HG02610 (cell line): ENCODE measurements around the gene CNOT1.

Experiments
- ATAC-seq: cut with Tn5 transposase; IDR thresholded peaks from one replicate; pipeline ENCODE4 v1.9.1; 2021; ENCODE audit warnings: mild to moderate bottlenecking, moderate library complexity; ENCODE audit not compliant: unreplicated experiment

CNOT1 gene

DNA sequence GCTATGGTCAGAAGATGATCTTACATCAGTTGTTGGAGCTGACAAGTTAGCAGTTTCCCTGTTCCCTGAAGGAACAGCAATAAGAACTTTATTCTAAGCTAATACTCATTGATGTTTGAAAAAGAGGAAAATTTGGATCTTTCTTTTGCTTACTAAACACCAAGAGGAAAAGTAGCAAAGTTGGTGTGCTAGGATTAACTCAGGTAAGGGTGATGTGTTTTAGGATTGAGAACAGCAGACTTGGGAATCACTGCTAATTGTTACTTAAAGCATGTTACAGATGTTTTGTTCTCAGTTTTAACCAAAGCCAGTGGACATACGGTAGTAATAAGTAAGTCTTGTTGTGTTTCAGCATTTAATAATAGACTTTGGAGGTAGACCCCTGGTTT lies 110.7 kb downstream of the CNOT1 start:
- ATAC-seq: no peak

DNA sequence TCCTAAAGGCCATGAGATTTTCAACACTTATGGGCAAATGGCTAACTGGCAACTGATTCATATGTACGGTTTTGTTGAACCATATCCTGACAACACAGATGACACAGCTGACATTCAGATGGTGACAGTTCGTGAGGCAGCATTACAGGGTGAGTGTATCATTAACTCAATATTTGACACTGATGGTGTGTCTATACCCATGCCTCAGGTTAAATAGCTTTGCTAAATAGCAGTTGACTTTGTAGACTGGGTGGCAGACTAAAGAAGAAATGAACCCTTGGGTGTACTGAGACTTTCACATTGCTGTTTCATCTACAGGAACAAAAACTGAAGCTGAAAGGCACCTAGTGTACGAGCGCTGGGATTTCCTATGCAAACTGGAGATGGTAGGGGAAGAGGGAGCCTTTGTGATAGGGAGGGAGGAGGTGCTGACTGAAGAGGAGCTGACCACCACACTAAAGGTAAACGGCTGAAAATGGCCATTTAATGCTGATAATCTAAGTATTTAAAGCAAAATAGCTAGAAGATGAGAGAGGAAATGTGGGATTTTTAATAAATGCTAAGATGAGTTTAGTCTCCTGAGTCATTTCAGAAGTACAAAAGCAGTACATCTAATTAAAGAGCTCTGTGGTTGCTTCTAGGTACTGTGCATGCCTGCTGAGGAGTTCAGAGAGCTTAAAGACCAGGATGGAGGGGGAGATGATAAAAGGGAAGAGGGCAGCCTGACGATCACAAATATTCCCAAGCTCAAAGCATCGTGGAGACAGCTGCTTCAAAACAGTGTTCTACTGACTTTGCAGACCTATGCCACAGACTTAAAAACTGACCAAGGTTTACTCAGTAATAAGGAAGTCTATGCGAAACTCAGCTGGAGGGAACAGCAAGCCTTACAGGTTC lies 111.3 kb downstream of the CNOT1 start:
- peak; percentile 39 for ATAC-seq

DNA sequence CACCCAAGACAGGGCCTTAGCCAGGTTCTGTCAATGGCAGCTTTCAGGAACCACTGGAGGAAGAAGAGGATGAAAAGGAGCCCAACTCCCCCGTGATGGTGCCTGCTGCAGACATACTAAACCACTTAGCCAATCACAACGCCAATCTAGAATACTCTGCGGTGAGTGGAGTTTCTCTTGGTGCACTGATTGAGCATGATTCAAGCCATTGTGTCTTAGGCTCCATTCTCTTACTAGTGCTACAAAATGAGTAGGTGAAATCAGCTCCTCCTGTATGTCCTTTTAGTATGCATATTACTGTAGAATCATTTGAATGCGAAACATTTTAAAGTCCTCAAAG lies 112.9 kb downstream of the CNOT1 start:
- ATAC-seq: no peak

DNA sequence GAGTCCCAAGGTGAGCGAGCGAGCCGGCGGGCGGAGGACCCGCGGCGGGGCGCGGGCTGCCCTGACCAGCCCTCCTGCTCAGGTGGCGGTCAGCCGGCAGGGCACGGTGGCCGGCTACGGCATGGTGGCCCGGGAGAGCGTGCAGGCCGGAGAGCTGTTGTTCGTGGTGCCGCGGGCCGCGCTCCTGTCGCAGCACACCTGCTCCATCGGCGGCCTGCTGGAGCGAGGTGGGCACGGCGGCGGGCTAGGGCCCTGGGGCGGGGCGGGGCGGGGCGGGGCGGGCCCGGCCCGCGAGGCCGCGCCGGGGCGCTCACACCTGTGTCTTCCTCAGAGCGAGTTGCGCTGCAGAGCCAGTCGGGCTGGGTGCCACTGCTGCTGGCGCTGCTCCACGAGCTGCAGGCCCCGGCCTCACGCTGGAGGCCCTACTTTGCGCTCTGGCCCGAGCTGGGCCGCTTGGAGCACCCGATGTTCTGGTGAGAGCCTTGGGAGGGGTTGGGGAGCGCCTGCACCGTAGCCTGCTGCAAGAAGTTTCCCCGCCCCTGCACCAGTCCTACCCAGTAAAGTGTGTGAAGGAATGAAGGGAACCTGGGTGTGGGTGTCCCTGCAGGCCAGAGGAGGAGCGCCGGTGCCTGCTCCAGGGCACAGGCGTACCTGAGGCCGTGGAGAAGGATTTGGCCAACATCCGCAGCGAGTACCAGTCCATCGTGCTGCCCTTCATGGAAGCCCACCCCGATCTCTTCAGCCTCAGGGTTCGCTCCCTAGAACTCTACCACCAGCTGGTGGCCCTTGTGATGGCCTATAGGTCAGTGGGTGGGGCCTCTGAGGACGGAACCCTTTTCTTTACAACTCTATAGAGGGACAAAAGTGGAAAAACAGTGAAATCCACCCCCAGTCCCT lies 113.5 kb downstream of the CNOT1 start:
- ATAC-seq: peak; percentile 28

DNA sequence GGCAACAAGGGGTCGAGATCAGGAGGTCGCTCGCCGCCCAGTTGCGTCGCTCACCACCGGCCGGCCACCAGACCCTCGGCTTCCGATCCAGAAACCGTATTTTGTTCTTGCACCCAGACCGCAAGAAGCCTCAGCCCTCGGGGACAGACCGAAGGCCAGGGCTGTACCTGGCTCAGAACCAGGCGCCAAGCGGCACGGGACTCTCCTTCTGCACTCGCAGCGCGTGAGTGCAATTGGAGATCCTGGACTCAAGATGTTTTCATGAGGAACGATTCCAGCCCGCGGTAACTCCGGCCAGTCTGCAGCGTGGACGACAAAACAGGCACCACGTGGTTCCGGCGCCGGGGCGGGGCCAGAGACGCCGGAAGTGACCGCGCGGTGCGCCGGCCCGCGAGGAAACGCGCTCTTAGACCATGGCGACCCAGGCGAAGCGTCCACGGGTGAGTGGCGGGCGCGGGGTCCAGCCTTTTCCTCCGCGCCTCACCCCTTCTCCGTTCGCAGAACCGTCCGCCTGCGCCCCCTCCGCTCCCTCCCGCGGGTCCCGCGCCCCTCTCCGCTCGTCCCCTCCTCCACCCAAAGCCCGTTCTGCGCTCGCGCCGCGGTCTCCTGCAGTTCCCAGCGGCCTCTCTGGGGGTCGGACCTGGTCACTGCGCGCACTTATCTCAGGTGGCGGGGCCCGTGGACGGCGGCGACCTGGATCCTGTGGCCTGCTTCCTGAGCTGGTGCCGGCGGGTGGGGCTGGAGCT lies 114.3 kb downstream of the CNOT1 start, which contains the start of gene SETD6:
TSS of gene SETD6 (plus strand) at position 393 of the 746 bp plus-strand sequence. CDS start at position 414, 21 bp downstream.
- peak; percentile 80 for ATAC-seq

DNA sequence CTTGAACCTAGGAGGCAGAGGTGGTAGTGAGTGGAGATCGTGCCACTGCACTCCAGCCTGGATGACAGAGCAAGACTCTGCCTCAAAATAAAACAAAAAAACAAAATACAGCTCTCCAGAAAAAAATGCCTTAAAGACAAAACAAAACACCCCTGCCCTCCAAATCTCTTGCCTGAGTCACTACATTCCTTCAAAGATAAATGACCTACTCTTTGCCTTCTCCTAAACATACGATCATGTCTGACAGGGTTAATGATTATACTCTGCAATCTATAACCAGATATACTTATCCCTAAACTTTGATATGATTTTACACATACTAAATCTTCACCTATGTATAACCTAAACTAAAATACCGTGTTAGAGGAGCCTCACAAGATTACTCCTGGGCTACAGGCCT lies 115.8 kb downstream of the CNOT1 start:
- no peak for ATAC-seq

DNA sequence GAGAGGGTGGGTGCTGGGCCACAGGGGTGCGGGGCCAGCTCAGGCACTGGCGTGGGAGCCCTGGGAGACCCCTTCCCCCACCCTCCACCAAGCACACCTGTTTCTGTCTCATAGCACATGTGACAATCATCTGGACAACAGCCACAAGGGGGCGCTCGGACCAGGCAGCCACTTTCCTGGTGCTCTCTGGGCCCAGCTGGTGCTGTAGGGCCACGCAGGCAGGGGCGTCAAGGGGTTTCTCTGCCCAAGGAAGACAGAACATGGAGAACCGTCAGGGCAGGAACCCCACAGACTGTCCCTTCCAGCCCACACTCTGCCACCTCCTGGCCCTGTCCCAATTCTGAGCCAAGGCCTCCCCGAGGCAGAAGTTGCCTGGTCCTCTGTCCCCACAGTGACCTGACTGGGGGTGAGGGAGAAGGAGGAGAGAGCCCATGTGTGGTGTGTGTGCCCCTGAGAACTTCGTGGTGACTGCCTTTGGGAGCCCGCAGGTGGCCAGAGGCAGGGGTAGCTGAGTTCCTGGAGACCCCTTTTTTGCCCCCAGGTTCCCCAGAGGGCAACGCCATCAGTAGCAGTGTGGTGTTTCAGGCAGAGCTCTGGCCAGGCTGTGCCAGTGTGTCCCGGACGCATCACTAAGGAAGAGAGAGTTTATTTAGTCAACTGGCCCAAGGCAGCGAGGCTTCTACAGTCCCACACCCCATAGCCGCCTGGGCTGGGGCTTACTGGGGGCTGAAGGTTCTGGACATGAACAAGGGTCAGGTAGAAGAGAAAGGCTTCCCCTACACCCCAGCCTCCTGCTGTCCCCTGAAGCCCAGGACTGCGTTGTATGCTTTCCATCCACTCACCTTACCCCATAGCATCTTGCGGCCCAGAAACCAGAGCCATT lies 117.5 kb downstream of the CNOT1 start:
- ATAC-seq: no peak

DNA sequence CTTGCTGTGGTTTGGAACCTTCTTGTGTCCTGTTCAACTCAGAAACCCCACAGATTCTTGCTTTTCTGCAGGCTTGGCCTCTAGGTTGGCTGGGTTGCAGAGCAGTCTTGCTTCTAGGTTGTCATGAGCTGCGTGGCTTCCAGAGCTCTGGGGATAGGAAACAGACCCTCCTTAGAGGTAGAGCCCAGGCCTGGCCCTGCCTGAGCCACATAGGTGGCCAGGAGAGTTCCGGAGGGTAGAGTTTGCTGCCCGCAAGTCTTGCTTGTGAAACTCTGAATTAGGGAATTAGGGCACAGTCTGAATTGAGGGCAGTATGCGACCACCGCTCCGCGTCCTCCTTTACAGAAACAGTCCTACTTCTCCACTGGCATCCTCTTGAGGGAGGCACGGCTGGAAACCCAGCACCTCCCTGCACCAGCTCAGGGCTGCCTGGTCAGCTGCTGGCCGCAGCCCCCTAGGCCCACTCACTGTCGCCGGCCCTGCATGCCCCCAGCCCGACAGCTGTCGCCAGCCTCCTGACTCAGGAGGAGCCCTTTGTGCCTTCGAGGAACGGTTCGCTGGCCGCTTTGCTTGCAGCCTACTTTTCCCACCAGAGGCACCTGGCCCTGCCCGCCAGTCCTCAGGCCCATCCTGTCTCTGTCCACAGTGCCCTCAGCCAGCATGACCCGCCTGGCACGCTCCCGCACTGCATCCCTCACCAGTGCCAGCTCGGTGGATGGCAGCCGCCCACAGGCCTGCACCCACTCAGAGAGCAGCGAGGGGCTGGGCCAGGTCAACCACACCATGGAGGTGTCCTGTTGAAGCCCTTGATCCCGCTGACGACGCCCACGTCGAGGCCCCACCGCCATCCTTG lies 118.6 kb downstream of the CNOT1 start:
- ATAC-seq: no peak

DNA sequence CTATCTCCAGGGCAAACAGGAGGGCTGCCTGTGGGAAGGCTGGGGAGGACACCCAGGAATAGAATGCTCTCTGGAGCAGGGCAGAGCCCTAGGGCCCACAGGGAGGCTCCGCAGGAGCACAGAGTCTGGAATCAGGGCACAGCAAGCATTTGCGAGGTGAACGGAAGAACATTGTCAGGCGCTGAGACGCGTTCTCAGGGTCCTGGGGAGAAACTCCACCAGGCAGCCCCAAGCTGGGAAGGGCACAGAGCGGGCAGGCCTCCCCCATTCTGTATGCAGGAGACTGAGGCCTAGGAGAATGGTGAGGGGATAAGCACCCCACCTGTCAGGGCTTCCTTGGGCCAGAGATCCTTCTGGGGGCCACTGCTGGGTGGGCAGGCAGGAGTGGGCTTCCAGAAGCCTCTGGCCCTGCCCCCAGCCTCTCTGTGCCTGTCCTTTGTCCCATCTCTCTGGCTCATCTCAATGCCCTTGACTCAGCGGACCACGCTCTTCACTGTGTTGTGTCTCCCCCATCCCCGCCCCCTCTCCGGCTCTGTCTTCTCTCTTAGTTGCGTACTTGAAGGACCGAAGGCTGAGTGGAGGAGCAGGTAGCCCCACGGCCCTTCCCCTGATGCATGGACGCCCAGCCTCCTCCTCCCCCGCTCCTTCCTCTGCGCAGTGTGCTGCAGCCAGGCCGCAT lies 119.4 kb downstream of the CNOT1 start:
- ATAC-seq: no peak

DNA sequence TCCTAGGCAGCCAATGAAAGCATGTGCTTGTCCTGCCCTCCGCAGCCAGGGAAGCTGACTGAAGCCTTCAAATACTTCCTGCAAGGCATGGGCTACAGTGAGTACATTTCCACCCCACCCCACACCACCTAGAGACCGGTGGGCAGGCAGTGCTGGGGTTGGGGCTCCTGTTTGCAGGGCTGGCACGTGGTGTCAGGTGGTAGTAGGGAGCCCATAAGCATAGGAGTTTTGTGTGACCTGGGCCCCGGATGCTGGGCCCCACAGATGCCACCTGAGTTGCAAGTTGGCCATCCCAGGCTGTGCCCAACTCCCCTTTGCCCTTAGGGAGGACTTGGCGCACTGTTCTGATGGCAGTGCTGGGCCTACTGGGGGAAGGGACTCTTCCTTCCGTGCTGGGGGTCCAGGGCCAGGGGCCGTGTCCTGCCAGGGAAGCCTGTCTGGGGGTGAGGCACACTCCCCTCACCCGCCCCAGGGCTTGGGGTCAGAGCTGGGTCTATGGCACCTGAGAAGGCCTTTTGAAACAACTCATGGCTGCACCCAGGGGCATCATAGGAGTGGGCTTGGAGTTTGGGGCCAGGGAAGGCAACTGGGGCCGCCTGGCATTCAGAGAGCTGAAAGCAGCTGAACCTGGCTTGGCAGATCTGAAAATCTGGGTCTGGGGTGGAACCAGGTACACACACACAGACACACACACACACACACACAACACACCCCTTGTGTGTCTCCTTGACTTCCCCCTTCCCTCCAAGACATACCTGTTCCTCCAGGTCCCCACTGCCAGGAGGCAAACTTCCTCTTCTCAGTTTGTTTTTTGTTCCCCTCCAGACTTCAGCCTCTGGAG lies 120.2 kb downstream of the CNOT1 start:
- ATAC-seq: no peak

DNA sequence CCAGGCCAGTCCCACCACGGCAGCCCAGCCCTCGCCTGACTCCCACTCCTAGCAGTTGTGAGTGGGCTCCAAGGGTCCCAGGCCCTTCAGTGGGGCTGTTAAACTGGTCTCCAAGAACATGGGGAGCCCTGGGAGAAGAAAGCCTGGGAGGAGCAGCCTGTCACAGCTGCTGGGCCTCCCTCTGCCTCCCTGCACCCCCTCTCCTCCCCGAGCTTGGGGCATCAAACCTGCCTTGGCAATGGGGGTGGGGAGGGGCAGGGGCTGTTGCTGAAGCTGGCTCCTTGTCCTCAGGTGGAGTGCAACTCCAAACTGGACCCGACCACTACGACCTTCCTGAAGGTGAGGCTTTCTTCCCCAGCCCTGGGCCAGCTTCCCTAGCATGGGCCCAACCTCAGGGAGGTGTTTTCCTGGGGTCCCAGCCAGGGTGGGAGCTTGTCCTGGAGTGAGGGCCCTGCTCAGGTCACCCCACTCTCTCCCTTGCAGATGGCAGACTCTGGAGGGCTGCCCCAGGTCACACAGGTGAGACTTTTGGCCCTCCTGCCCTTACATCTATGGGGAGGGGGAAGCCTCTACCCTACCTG lies 120.9 kb downstream of the CNOT1 start:
- ATAC-seq: no peak

DNA sequence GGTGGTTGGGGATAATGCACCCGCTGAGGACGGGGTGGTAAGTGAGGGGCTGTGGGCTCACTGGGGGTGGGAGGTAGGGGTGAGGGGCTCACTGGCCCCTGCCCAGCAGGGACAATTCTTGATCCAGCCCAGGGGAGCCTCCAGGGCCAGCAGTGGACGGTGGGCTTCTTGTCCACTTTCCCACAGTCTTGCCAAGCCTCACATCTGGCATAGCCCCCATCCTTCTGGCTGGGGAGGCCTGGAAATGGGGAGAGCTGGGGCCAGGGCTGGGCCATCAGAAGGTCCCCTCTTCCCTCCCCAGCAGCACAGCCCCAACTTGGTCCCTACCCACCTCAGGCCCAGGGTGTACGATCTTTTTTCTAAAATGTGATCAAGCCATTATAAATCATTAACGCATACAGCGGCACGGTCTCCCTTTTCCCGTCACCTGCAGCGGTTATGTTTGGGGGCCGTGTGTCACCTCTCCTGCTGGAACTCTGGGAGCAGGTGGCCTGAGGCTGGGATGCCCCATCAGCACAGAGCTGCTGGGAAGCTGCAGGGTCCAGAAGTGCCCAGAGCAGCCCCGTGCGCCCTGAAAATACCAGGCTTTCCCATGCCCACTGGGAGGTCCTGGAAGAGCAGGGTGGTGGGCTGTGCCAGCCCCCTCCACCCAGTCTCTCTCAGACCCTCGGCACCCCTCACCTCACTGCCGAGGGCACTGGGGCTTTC lies 121.5 kb downstream of the CNOT1 start:
- ATAC-seq: no peak

DNA sequence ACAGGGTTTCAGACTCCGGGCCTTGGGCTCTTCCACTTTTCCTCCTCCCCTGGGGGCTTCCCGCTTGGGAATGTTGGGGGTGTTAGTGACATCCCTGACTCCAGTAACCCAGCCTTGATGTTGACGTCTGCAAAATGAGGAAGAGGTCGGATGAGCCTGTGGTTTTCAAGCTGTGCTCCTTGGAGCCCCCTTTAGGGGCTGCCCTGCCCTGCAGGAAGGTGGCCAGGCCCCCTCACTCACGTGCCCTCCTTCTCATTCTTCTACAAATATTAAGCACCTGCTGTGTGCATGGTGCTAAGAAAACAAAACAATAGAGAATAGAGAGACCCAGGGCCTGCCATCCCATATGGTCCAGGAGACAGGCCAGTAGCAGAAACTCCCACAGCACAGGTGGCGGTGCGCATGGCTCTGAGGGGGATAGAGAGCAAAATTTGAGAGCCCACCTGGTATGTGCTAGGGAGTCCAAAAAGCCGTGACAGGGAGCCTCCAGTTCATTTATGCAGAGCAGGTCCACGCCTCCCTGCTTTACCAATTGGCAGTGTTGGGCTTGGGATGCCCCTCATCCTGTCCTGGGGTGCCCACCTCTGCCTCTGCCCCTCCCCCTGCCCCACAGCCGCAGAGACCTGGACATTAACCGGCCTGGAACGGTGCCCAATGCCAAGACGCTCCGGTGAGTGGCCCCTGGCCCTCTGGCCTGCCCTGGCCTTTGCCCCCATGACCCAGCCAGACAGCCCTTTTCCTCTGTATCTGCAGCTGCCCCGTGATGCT lies 122.2 kb downstream of the CNOT1 start:
- ATAC-seq: no peak

DNA sequence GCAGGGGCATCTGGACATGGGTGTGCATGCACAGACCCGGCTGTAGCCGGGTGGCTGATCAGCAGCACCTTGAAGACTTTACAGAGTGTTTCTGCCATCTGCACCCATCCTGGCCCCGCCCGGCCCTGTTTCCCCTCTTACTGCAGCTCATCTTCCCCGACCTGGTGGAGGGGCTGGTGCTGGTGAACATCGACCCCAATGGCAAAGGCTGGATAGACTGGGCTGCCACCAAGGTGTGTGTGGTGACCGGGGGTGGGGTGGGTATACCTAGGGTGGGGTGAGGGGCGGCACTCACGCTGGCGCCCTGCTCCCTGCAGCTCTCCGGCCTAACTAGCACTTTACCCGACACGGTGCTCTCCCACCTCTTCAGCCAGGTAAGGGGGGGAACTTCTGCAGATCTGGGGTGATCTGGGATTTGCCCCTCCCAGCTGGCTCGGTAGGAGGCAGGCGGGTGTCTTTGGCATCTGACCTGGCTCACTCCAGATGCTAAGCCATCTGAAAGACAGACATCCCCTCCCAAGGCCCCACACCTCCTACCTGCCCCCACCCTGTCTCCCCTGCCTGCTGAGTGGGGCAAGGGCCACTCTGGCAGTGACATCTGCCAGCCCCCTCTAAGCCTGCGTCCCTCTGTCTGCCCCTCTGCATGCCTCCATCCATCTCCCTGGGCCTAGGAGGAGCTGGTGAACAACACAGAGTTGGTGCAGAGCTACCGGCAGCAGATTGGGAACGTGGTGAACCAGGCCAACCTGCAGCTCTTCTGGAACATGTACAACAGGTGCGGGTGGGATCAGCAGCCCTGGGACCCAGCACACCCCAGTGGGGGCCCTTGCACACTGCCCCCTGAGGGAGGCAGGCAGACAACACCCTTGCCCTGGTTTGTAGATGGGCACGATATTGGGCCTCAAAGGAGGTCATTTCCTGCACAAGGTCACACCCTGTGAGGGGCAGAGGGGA lies 123.1 kb downstream of the CNOT1 start:
- no peak for ATAC-seq
